KBM-7 (cell line): ENCODE results near the gene STX7.
A peak's percentile ranks its signal among the peaks of the same experiment; 100 is the strongest.

Experiments
- DNase-seq: peaks from one replicate; pipeline ENCODE4 v3.0.0-alpha.2; 2015
- in situ Hi-C: fragments of 300-500 bp; cut with MboI; formaldehyde crosslinking; loops from 2 replicates; pipeline ENCODE4 v1.14.3; 2020; ENCODE audit warnings: low sequenced_read_pairs, low pct_unique_long_range_greater_than_20kb, mixed read lengths

STX7 gene

GRCh38 chr6:132446141-132446854 lies 66.6 kb downstream of the STX7 start:
- in situ Hi-C loops: no loop called here
- DNase-seq: no peak

GRCh38 chr6:132445201-132445951 lies 67.5 kb downstream of the STX7 start:
- in situ Hi-C loops: no loop called here

GRCh38 chr6:132443206-132443605 lies 69.7 kb downstream of the STX7 start:
- no peak for DNase-seq
- in situ Hi-C loops: no loop called here

More at GRCh38 chr6:132445201-132445951, 67.5 kb downstream of the STX7 start:
- no peak for DNase-seq

GRCh38 chr6:132430110-132430509 lies 82.8 kb downstream of the STX7 start:
- in situ Hi-C loops: no loop called here

GRCh38 chr6:132425176-132425575 lies 87.7 kb downstream of the STX7 start:
- in situ Hi-C loops: no loop called here
- no peak for DNase-seq

More at GRCh38 chr6:132430110-132430509, 82.8 kb downstream of the STX7 start:
- DNase-seq: no peak

- in situ Hi-C loops: no loop called here
- no peak for DNase-seq
These were observed 89.1 kb downstream of the STX7 start for GRCh38 chr6:132423839-132424238.

- DNase-seq: no peak
- in situ Hi-C loops: no loop called here
These were observed 94.5 kb downstream of the STX7 start for GRCh38 chr6:132418235-132418965.

GRCh38 chr6:132414761-132415160 lies 98.2 kb downstream of the STX7 start:
- in situ Hi-C loops: no loop called here

GRCh38 chr6:132414322-132414721 lies 98.6 kb downstream of the STX7 start:
- in situ Hi-C loops: no loop called here
- DNase-seq: no peak

More at GRCh38 chr6:132414761-132415160, 98.2 kb downstream of the STX7 start:
- DNase-seq: no peak

- in situ Hi-C loops: no loop called here
- no peak for DNase-seq
These were observed 99.5 kb downstream of the STX7 start for GRCh38 chr6:132413499-132413802.

GRCh38 chr6:132412656-132413498 lies 100.0 kb downstream of the STX7 start:
- in situ Hi-C loops: no loop called here
- DNase-seq: no peak

GRCh38 chr6:132411296-132411695 lies 101.6 kb downstream of the STX7 start:
- in situ Hi-C loops: no loop called here
- DNase-seq: no peak

GRCh38 chr6:132410830-132411229 lies 102.1 kb downstream of the STX7 start:
- peak; percentile 28 for DNase-seq
- in situ Hi-C loops: no loop called here

GRCh38 chr6:132405143-132405915 lies 107.6 kb downstream of the STX7 start:
- in situ Hi-C loops: no loop called here
- no peak for DNase-seq

GRCh38 chr6:132404736-132405135 lies 108.2 kb downstream of the STX7 start:
- in situ Hi-C loops: no loop called here
- DNase-seq: no peak

- in situ Hi-C loops: no loop called here
- no peak for DNase-seq
These were observed 108.6 kb downstream of the STX7 start for GRCh38 chr6:132404330-132404729.

- no peak for DNase-seq
- in situ Hi-C loops: no loop called here
These were observed 111.2 kb downstream of the STX7 start for GRCh38 chr6:132401618-132402285.
